A673 (cell line): ENCODE results near the gene GRIFIN.
"Not testable (repeated sequence)": the region's sequence is repeated elsewhere in the genome, so short reads cannot be mapped to it uniquely, and the experiment has no call there.

Experiments
- CTCF ChIP-seq: fragments of 300-800, 200-600 bp; sonication (generic); conservative IDR thresholded peaks from 2 replicates; pipeline ENCODE4 v1.5.1; 2017; ENCODE audit warnings: low read depth, mild to moderate bottlenecking, antibody characterized with exemption, low read length, moderate library complexity, mixed read lengths
- EZH2 ChIP-seq: fragments of 200-600 bp; sonication (generic); IDR thresholded peaks from 2 replicates; pipeline ENCODE4 v1.6.1; 2017; ENCODE audit warnings: borderline replicate concordance, low read depth, mild to moderate bottlenecking, mixed read lengths, antibody characterized with exemption, low read length; ENCODE audit not compliant: poor library complexity, severe bottlenecking

- TF ChIP-seq CTCF, EZH2: not testable (repeated sequence)
Measured at GRCh38 chr7:2469460-2470203, 6.6 kb downstream of the GRIFIN start.
